ENCODE data around the gene GSK3A. TPM values are rescaled to one million over a fixed set of nuclear protein-coding genes. Genes with fewer than 3 reads are reported as not detected.

Gene GSK3A
- total RNA-seq, 2 donors from 2014 or later, result 23.7 to 26.9 TPM

GRCh38 chr19:42224940-42225717 is 17.3 kb downstream of the GSK3A start:
- Histone ChIP-seq H3K9me3 (no peaks in the 10 kb centered on the region), H3K27ac (no peak overlapping the region), H3K27me3 (replicated peaks; ENCODE audit: insufficient read depth) (no peaks in the 10 kb centered on the region), H3K4me1 (ENCODE audit: control insufficient read depth in 1 of 2, low read depth in 2 of 2) (peaks cover 8 to 20% of the 10 kb centered on the region in 2 donors), H3K4me3 (no peak overlapping the region), H3K36me3 (peaks cover 45% of the 10 kb centered on the region)
- ATAC-seq (ENCODE audit: insufficient number of reproducible peaks, low FRiP score, low read depth) (no peak), DNase-seq (ENCODE audit: low spot score) (no peak)
- no peak for TF ChIP-seq CTCF (IDR thresholded peaks at IDR 0.05)

GRCh38 chr19:42220751-42221097 is 21.7 kb downstream of the GSK3A start:
- peaks cover 17% of the 10 kb centered on the region for H3K36me3 ChIP-seq
- peak overlapping the region; percentile 79 for H3K4me3 ChIP-seq
- no peaks in the 10 kb centered on the region for H3K9me3 ChIP-seq
- H3K27me3 ChIP-seq (replicated peaks; ENCODE audit: insufficient read depth), result no peaks in the 10 kb centered on the region
- ATAC-seq (ENCODE audit: insufficient number of reproducible peaks, low FRiP score, low read depth) (no peak), DNase-seq (ENCODE audit: low spot score) (no peak)
- H3K4me1 ChIP-seq (ENCODE audit: control insufficient read depth in 1 of 2, low read depth in 2 of 2), result peaks cover 24 to 50% of the 10 kb centered on the region in 2 donors
- TF ChIP-seq CTCF (IDR thresholded peaks at IDR 0.05), result no peak
- peak overlapping the region; percentile 73 to 75 for H3K27ac ChIP-seq

GRCh38 chr19:42219812-42220750 is 22.3 kb downstream of the GSK3A start, which contains the start of gene ZNF526:
Gene ZNF526, plus strand, starts transcription at chr19:42220312. Its CDS starts 4,092 bp downstream, at chr19:42224404.
- DNase-seq (ENCODE audit: low spot score) (peak; percentile 90), ATAC-seq (ENCODE audit: insufficient number of reproducible peaks, low FRiP score, low read depth) (peak; percentile 75)
- H3K4me3 ChIP-seq, result peak within 1 kb of the TSS; percentile 79
- peaks cover 11% of the 10 kb centered on the region for H3K36me3 ChIP-seq
- H3K4me1 ChIP-seq (ENCODE audit: control insufficient read depth in 1 of 2, low read depth in 2 of 2), result peaks cover 25 to 56% of the 10 kb centered on the region in 2 donors
- no peaks in the 10 kb centered on the region for H3K27me3 ChIP-seq (replicated peaks; ENCODE audit: insufficient read depth)
- no peaks in the 10 kb centered on the region for H3K9me3 ChIP-seq
- H3K27ac ChIP-seq, result peak within 1 kb of the TSS; percentile 73 to 75
- TF ChIP-seq CTCF (IDR thresholded peaks at IDR 0.05), result no peak

- peak; percentile 95 for DNase-seq (ENCODE audit: low spot score)
- Histone ChIP-seq H3K4me1 (ENCODE audit: control insufficient read depth in 1 of 2, low read depth in 2 of 2) (peaks cover 25 to 56% of the 10 kb centered on the region in 2 donors), H3K27me3 (replicated peaks; ENCODE audit: insufficient read depth) (no peaks in the 10 kb centered on the region), H3K4me3 (peak within 1 kb of the TSS; percentile 97), H3K36me3 (peaks cover 8% of the 10 kb centered on the region), H3K9me3 (no peaks in the 10 kb centered on the region), H3K27ac (peak within 1 kb of the TSS; percentile 77 to 89)
- peak; percentile 81 for ATAC-seq (ENCODE audit: insufficient number of reproducible peaks, low FRiP score, low read depth)
- TF ChIP-seq CTCF (IDR thresholded peaks at IDR 0.05), result no peak
Observed at GRCh38 chr19:42217520-42218437, 24.6 kb downstream of the GSK3A start, which contains the start of gene DEDD2. Gene DEDD2, minus strand, starts transcription at chr19:42217677. Its CDS starts 670 bp downstream, at chr19:42217007.

Measured in thoracic aorta (tissue), 2 donors.